IMR-90 (cell line): Measurements from ENCODE around the gene RAD51AP2. TPM values are rescaled to one million over a fixed set of nuclear protein-coding genes. Genes with fewer than 3 reads are reported as not detected.

Source experiments
- ATAC-seq: fragments of 200-7000 bp; cut with Tn5 transposase; 2 replicates; pipeline ENCODE4 v1.9.1; 2020; ENCODE audit warnings: low read depth, mild to moderate bottlenecking, moderate library complexity
- BruUV-seq: library from RNA; stranded (reverse); fragments of 400-500 nt; replicated peaks from 2 replicates; lab custom pipeline; 2021; lab: Mats Ljungman, UMichigan
- CTCF ChIA-PET: fragments of 300-600 bp; formaldehyde crosslinking; extraction: SDS; loops from one replicate; lab custom pipeline; 2021; ENCODE audit warnings: antibody characterized with exemption; lab: Yijun Ruan, JAX
- POLR2A ChIA-PET: fragments of 300-600 bp; sonication (Branson Sonifier 250); formaldehyde crosslinking; loops from one replicate; lab custom pipeline; 2022; ENCODE audit warnings: antibody characterized with exemption; ENCODE audit not compliant: unreplicated experiment; lab: Charles Lee
- DNase-seq: peaks from one replicate; pipeline ENCODE4 v3.0.0; 2013
- H2AFZ ChIP-seq: replicated peaks from 2 replicates; pipeline ENCODE3; 2013; ENCODE audit warnings: low read length, mild to moderate bottlenecking; ENCODE audit not compliant: poor library complexity
- H2AK5ac ChIP-seq: 2 replicates; pipeline ENCODE4 v1.6.1; 2013; ENCODE audit warnings: low read depth, low read length, inconsistent platforms
- H2AK9ac ChIP-seq: replicated peaks from 2 replicates; pipeline ENCODE3; 2013; ENCODE audit warnings: mild to moderate bottlenecking, low read depth, low read length, moderate library complexity; ENCODE audit not compliant: poor library complexity
- H2BK120ac ChIP-seq: 2 replicates; pipeline ENCODE4 v1.6.1; 2013; ENCODE audit warnings: low read depth, low read length, inconsistent platforms
- H2BK15ac ChIP-seq: 3 replicates; pipeline ENCODE4 v1.6.1; 2013; ENCODE audit warnings: low read depth, low read length, inconsistent platforms
- H2BK20ac ChIP-seq: 2 replicates; pipeline ENCODE4 v1.6.1; 2013; ENCODE audit warnings: low read depth, mild to moderate bottlenecking, inconsistent platforms, low read length, moderate library complexity
- H2BK5ac ChIP-seq: 2 replicates; pipeline ENCODE4 v1.6.1; 2013; ENCODE audit warnings: mild to moderate bottlenecking, low read depth, low read length, inconsistent platforms; ENCODE audit not compliant: poor library complexity, severe bottlenecking
- H3K14ac ChIP-seq: replicated peaks from 2 replicates; pipeline ENCODE4 v1.6.1; 2013; ENCODE audit warnings: low read depth, low read length, inconsistent platforms
- H3K18ac ChIP-seq: 2 replicates; pipeline ENCODE4 v1.6.1; 2013; ENCODE audit warnings: low read depth, low read length, control low read depth
- H3K23ac ChIP-seq: 2 replicates; pipeline ENCODE4 v1.6.1; 2013; ENCODE audit warnings: low read depth, low read length, inconsistent platforms
- H3K27ac ChIP-seq: 2 replicates; pipeline ENCODE4 v1.5.1; 2013; ENCODE audit warnings: mild to moderate bottlenecking, control low read depth, low read length; ENCODE audit not compliant: insufficient read depth
- H3K27me3 ChIP-seq: 2 replicates; pipeline ENCODE4 v1.6.1; 2013; ENCODE audit warnings: low read length; ENCODE audit not compliant: control insufficient read depth, insufficient read depth
- H3K36me3 ChIP-seq: 2 replicates; pipeline ENCODE4 v1.6.1; 2013; ENCODE audit warnings: low read length, mixed read lengths; ENCODE audit not compliant: control insufficient read depth, insufficient read depth
- H3K4ac ChIP-seq: 2 replicates; pipeline ENCODE4 v1.6.1; 2013; ENCODE audit warnings: low read depth, low read length, inconsistent platforms
- H3K4me1 ChIP-seq: 2 replicates; pipeline ENCODE4 v1.6.1; 2013; ENCODE audit warnings: low read length, mixed read lengths; ENCODE audit not compliant: control insufficient read depth, insufficient read depth
- H3K4me2 ChIP-seq: 2 replicates; pipeline ENCODE4 v1.6.1; 2013; ENCODE audit warnings: low read depth, mild to moderate bottlenecking, control low read depth, low read length, moderate library complexity
- H3K4me3 ChIP-seq: 2 replicates; pipeline ENCODE4 v1.5.1; 2013; ENCODE audit warnings: low read depth, mild to moderate bottlenecking, control low read depth, low read length, moderate library complexity; ENCODE audit not compliant: insufficient read depth
- H3K56ac ChIP-seq: 2 replicates; pipeline ENCODE4 v1.6.1; 2013; ENCODE audit warnings: low read length, inconsistent platforms; ENCODE audit not compliant: insufficient read depth; ENCODE audit errors: extremely low read depth
- H3K79me1 ChIP-seq, 2 experiments: 2 replicates each; pipeline ENCODE4 v1.6.1; 2013; ENCODE audit warnings: low read length in 2 of 2, inconsistent platforms in 1 of 2, low read depth in 1 of 2
- H3K9ac ChIP-seq: 2 replicates; pipeline ENCODE4 v1.6.1; 2013; ENCODE audit warnings: low read depth, low read length, control low read depth
- H3K9me1 ChIP-seq: 2 replicates; pipeline ENCODE4 v1.6.1; 2013; ENCODE audit warnings: low read length, inconsistent platforms; ENCODE audit not compliant: insufficient read depth
- H3K9me3 ChIP-seq: 2 replicates; pipeline ENCODE4 v1.6.1; 2013; ENCODE audit warnings: low read length; ENCODE audit not compliant: control insufficient read depth, insufficient read depth
- H4K20me1 ChIP-seq: 2 replicates; pipeline ENCODE4 v1.6.1; 2013; ENCODE audit warnings: low read length, inconsistent platforms; ENCODE audit not compliant: insufficient read depth
- H4K5ac ChIP-seq: 2 replicates; pipeline ENCODE4 v1.6.1; 2013; ENCODE audit warnings: mild to moderate bottlenecking, low read depth, low read length, control low read depth
- H4K8ac ChIP-seq, 2 experiments: 2 replicates each; pipeline ENCODE4 v1.6.1; 2013; ENCODE audit warnings: low read depth in 2 of 2, low read length in 2 of 2, control low read depth in 1 of 2, inconsistent platforms in 1 of 2
- H4K91ac ChIP-seq: 2 replicates; pipeline ENCODE4 v1.6.1; 2013; ENCODE audit warnings: low read depth, low read length, inconsistent platforms; ENCODE audit not compliant: insufficient read depth
- CEBPB ChIP-seq: IDR thresholded peaks from 2 replicates; pipeline ENCODE4 v1.6.1; 2012; ENCODE audit warnings: low read depth, low read length, improper control_type of control experiment
- MXI1 ChIP-seq: IDR thresholded peaks from 2 replicates; pipeline ENCODE4 v1.6.1; 2012; ENCODE audit warnings: low read depth, mild to moderate bottlenecking, low read length, moderate library complexity, borderline replicate concordance
- WGBS, 2 experiments: methylation state at CpG; one replicate each; pipeline versions ENCODE4 v1.1.5 to v1.1.7; 2013; ENCODE audit warnings: missing lambda C conversion rate in 2 of 2; ENCODE audit not compliant: insufficient read length in 1 of 2; ENCODE audit errors: extremely low coverage in 2 of 2; 5-methylcytosine and 5-hydroxymethylcytosine counted together
- dilution Hi-C: fragments of 300-500 bp; cut with HindIII; formaldehyde crosslinking; loops from one replicate; pipeline ENCODE4 v1.14.3; 2018; ENCODE audit warnings: low sequenced_read_pairs; ENCODE audit not compliant: unreplicated experiment
- in situ Hi-C: fragments of 300-500 bp; cut with MboI; formaldehyde crosslinking; loops from 3 replicates; pipeline ENCODE4 v1.14.3; 2019; ENCODE audit warnings: low sequenced_read_pairs, inconsistent platforms, mixed read lengths
- intact Hi-C: fragments of 100-400 bp; cut with micrococcal nuclease; formaldehyde crosslinking; loops from 2 replicates; pipeline ENCODE4 v1.10.0; 2022
- polyA plus RNA-seq, 3 experiments: library from polyadenylated mRNA; depleted of rRNA; stranded (reverse); fragments of >200 nt; gene quantifications; 2 replicates each; pipeline ENCODE4 v1.2.3, GENCODE V29; 2012; ENCODE audit warnings: low replicate concordance in 1 of 3
- total RNA-seq: library from RNA; depleted of rRNA; stranded (reverse); fragments of >200 nt; gene quantifications from 2 replicates; pipeline ENCODE4 v1.2.3, GENCODE V29; 2012

The RAD51AP2 gene
- total and polyA plus RNA-seq, 2 of the 4 experiments (the other 2 are of a cell fraction) = not detected

DNA sequence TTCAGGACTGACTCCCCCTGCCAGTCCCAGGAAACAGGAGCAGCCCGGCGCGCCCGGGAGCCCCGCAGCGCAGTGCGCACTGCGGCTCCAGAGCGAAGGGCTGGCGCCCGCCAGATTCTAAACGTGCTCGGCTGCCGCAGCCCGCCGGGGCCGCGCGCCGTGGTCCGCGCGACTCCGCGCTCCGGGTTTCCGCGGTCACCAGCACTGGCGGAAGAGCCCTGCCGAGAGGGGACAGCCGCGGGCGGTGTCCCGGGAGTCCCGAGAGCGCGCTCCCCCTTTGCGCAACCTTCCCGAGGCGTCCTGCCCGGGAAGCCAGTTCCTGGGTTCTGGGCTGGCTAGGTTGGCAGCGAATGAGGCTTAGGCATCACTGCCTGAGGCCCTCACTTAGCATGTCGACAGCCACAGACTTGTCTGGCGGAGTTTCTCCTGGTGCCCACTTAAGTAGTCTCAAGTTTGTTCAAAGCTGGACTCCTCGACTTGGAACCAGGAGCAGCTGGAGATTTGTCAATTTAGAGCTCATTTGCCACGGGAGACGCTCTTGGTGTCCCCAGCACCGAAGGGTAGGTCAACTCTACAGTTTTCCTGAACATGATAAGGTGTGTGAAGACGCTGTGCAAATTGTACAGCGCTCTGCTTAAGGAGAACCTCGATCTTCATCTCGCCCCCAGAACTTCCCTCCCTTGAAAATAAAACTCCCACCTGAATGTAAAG lies 20.8 kb upstream of the RAD51AP2 start:
- Histone ChIP-seq H3K27me3 (peaks cover 31% of the 10 kb centered on the region), H3K4me3 (peak overlapping the region; percentile 38), H4K20me1 (no peaks in the 10 kb centered on the region), H3K9ac (no peak overlapping the region), H2BK5ac (no peak overlapping the region), H2AK5ac (no peak overlapping the region), H4K5ac (no peak overlapping the region), H3K14ac (no peak overlapping the region), H3K4me1 (no peaks in the 10 kb centered on the region; the same call in 1 of the 2 replicates), H3K36me3 (no peaks in the 10 kb centered on the region), H4K91ac (no peak overlapping the region), H3K4ac (no peak overlapping the region; the same call in 1 of the 2 replicates), H3K79me1 (no peaks in the 10 kb centered on the region), H4K8ac (no peak overlapping the region; a peak in 1 of 4 replicates), H3K27ac (no peak overlapping the region), H2BK20ac (no peak overlapping the region), H3K56ac (no peak overlapping the region), H3K4me2 (peak overlapping the region; percentile 81), H2BK120ac (no peak overlapping the region), H2BK15ac (no peak overlapping the region), H3K18ac (no peak overlapping the region), H3K9me1 (no peaks in the 10 kb centered on the region), H2AFZ (peak overlapping the region; percentile 80), H2AK9ac (peak overlapping the region; percentile 17), H3K23ac (no peak overlapping the region), H3K9me3 (no peaks in the 10 kb centered on the region; the same call in 1 of the 2 replicates)
- peak; percentile 56; the same call in 1 of the 2 replicates for TF ChIP-seq CEBPB
- TF ChIP-seq MXI1 = no peak
- in situ Hi-C loops = no loop called here
- POLR2A ChIA-PET = no interaction called here
- CTCF ChIA-PET = interaction anchor here (0.5 to 1.3 kb wide), 2 partner anchors 15 to 651 kb away, joined by 3 read pairs; no protein-coding TSS in a partner anchor
- ATAC-seq = peak; percentile 78
- dilution Hi-C loops = no loop called here
- 1% methylated on average over 25 of the region's 52 CpGs; no CpG with 5 or more reads in 1 of the 2 experiments for WGBS, 2 experiments
- BruUV-seq = no TSS peak
- intact Hi-C loops = loop anchor here (2.0 kb wide), 1 partner anchor 108 kb away; no protein-coding TSS in a partner anchor
- DNase-seq = peak; percentile 41
